Measurements from ENCODE around the gene ELL.
A peak's percentile ranks its signal among the peaks of the same experiment; 100 is the strongest.

Gene ELL

DNA sequence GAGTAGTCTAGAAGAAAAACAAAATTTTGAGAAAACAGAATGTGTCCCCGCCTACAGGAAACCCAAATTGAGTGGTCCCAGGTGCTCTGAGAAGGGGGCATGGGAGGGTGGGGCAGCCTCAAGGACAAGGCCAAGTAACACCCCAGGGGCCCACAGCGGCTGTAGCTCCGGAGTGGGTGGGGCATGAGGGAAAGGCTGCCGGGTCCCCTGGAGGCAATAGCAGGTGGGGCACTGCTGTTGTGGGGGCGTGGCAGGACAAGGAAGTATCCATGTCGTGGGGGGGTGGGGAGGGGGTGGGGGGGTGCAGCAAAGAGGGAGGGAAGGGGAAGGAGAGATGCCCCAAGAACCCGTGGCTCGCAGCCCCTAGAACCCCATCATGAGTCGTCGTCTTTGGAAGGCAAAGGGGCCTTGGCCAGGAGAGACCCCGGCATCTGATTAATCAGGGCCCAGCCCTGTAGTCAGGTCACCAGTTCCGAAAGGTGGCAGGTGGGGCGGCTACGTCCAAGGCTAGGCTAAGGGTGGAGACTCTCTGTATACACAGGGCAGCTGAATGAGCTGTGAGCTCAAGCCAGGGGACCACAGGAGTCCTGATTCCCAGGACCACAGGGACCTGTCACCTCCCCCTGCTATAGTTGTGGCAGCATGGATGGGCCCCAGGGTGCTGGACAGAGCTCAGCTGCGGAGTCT, 76.5 kb downstream of the ELL start:
- DNase-seq (ENCODE audit: low read depth in 2 of 2) = no peak

DNA sequence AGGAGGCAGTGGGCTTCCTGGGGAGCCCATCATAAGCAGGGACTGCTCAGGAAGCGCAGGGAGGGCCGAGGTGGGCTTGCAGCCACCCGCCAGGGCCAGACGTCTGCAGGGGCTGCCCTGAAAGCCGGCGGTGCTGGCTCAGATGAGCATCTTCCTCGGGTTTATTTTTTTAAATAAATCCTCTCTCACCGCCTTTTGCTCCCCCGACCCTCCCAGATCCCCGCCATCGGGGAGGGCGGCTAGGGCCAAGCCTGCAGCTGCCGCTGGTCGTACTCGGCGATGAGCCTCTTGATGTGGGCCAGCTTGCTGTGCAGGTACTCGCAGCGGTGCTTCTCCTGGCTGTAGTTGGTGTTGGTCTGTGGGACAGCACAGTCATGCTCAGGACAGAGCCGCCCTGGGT, 77.4 kb downstream of the ELL start:
- DNase-seq (ENCODE audit: low read depth in 2 of 2) = no peak

DNA sequence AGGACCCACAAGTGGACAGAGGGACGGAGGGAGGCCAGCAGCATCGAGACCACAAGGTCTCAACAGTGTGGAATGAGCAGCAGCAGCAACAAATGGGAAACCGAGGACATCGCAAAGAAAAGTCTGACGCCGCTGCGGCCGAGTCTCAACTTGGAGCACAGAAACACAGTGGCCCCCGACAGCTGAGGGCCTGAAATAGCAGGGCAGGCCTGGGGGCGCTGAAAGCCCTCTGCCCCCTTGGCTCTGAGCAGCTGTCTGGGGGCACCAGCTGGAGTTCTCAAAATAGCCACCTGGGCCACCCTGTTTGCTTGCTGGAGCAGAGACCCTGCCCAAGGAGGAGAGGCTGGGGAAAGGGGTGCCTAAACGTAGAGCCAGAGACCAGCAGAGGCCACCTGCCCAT, 78.0 kb downstream of the ELL start:
- no peak for DNase-seq (ENCODE audit: low read depth in 2 of 2)

DNA sequence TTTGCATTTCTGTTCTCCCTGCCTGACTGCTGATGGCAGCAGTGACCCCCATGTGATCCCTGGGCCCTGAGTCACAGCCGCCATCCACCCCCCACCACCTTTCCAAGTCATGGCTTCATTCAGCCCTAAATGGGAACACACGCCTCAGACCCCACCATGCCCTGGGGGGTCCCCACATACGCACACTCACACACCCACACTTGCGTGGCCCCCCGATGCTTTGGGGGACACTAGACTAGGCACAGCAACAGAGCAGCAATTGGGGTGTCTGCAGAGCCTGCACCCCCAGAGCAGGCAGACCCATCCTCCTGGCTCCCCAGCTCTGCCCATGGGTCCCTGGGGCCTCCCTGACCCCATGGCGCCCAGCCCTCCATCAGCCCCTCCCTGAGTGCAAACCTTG, 78.5 kb downstream of the ELL start:
- no peak for DNase-seq (ENCODE audit: low read depth in 2 of 2)

DNA sequence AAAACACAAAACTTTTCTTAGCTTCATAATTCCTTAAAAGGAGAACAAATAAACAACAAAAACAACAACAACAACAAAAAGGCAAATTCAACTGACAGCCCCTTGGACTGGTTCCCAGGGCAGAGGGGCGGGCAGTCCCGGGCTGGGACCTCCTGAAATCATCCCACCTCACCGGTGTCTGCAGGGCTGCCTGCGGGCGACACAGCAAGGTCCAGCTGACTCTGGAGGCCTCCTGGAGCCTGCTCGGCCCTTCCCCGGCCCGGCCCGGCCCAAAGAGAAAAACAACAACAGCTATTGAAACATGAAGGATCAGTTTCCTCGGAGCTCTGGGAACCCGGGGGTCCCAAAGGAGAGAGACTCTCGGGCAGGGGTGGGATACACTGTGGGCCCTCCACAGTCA, 78.9 kb downstream of the ELL start:
- DNase-seq (ENCODE audit: low read depth in 2 of 2) = no peak

DNA sequence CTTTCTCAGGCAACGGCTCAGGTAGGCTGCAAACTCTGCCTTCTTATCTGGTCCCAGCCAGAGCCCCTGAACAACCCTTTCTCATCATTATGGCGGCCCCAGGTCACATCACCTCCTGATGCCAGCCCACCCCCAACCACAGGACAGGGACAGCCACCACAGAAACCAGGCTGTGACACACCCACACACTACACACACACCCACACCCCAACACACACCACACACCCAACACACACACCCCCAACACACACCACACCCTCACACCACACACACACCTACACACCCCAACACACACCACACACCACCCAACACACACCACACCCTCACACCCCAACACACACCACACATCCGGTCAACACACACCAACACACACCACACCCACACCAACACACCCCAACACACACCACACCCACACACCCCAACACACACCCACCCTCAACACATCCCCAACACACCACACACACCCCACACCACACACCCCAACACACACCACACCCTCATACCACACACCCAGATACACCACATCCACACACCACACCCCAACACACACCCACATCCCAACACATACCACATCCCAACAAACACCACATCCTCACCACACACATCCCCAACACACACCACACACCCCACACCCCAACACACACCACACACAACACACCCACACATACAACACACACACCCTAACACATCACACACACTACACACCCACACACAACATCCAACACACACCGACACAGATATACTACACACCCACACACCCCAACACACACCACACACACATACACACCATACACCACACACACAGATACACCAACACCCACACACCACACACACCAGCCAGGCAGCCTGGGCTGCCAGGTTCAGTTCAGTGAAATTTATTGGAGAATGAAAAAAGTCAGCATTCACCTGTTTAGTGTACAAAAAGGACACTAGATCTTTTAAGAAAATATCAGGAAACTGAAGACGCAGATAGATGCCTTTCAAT, 79.8 kb downstream of the ELL start:
- no peak for DNase-seq (ENCODE audit: low read depth in 2 of 2)

DNA sequence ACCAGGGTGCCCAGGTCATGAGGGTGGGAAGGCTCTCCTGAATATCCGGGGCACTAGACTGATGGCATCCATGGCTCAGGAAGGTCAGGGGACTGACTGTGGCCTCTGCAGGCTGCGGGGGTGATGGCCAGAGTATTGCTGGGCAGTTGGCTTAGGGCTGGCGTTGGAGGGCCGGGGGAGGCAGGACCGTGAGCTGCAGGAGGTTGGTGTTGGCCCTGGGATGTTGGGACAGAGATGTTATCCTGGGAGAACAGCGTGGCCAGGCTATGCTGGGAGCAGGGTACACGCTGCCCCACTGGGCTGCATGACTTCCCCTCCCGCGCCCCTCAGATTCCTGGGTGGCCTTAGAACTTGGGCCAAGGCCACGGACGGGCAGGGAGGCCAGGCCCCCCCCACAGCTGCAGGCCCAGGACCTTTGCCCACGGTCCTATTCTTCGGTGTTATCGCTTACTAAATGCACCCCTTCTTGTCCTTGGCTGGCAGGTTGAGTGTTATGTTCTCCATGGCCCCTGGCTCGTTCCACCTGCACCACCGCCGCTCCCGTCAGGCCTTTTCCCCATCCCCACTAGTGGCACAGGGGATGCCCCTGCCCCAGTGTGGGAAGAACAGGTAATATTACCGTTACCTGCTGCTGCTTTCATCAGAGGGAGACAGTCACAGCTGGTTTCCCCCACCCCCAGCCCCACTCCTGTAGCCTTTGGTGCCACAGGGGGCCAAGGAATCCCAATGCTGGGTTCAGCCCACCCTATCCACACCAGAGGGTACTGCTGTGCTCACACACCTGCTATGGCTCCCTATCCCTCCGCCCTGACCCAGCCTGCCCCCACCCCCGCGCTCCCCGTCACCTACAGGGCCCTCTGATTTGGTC, 80.7 kb downstream of the ELL start:
- no peak for DNase-seq (ENCODE audit: low read depth in 2 of 2)

DNA sequence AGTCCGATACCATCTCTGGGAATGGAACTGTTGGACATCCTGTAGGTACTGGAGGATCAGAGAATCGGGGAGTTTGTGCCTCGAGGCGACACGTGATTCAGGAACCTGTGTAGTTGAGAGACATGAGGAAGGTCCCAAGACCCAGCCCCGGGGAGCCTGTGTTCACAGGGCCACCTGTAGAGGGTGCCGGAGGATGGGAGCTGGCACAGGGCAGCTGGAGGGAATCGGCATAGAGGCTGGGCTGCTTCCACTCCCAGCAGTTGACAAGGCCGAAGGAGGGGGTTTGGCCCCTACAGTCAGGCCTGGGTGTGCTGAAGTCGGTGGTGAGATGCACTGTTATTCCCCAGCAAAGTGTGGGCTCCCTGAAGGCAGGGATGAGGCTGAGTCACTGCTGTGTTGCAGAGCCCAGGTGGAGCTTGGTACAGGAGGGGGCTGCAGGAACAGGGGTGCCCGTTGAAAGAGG, 81.4 kb downstream of the ELL start:
- DNase-seq (ENCODE audit: low read depth in 2 of 2) = no peak

DNA sequence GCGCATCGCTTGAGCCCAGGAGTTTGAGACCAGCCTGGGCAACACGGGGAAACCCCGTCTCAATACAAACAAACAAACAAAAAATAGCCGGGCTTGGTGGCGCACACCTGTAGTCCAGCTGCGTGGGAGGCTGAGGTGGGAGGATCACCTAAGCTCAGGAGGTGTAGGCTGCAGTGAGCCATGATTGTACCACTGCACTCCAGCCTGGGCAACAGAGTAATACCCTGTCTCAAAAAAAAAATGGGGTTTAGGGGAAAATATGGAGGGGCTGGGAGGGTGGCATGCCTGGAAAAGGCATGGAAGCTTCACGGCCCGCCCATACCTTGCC, 82.0 kb downstream of the ELL start:
- DNase-seq (ENCODE audit: low read depth in 2 of 2) = no peak

DNA sequence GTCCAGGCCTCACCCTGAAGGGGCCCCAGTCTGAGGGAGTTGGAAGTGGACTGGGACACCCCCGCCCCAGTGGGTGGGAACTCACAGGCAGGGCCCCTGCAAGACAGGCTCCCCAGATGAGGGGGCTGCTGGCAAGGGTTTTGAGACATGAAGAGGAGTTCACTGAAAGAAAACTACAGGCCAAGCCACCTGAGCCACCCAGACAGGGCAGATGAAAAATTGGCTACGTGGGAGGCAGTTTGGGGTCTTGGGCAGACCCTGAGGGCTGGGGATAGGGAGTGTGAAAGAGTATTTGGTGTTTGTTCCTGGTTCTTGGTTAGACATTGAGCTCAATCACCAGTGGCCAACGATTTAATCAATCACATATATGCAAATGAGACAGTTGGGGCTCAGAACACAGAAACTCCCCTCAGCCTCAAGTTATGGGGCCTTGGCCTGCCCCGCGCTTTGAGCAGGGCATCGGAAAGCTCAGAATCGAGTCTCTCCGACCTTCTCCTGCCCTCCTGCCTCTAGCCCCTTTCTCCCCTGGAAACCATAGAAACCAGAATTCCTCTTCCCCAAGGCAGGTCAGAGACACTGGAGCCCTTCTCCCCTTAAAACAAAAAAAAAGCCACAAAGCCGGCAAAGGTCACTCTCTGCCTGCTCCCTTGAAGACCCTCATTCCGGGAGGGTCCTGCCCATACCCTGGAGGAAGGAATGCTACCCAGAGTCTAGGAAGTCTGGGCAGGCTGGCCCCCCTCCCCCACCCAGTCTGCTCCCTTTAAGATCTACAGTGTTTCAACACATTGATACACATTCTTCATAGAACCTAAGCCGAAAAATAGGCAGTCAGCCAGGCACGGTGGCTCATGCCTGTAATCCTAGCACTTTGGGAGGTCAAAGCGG, 82.6 kb downstream of the ELL start:
- DNase-seq (ENCODE audit: low read depth in 2 of 2) = no peak

DNA sequence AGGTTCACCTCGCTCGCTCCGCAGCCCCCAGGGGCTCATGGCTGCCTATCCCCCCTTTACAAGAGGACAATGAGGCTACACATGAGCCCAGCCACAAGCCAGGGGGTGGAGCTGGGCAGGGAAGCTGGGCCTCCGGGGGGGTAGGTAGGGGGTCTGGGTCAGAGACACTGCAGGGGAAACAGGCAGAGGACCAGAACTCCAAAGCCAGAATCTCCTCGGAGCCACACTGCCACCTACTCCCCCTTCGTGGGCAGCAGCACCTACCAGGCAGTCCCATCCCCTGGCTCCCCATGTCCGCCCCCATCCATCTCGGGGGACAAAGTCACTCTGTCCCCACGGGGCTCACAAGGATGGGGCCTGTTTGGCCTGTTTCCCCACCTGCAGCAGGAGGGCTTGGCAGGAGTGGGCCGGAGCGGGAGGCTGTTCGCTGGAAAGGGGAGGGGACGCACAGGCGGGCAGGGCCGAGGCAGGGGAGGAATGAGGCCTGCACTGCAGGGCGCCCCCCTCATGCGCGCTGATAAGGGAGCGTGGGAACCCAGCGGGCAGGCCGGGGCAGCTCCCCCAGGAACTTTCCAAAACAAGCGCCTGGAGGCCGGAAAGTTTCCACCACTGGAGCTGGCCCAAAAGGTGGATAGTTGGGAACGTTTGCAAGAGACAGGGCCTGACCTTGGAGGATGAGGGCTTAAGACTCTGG, 83.4 kb downstream of the ELL start:
- DNase-seq (ENCODE audit: low read depth in 2 of 2) = no peak

DNA sequence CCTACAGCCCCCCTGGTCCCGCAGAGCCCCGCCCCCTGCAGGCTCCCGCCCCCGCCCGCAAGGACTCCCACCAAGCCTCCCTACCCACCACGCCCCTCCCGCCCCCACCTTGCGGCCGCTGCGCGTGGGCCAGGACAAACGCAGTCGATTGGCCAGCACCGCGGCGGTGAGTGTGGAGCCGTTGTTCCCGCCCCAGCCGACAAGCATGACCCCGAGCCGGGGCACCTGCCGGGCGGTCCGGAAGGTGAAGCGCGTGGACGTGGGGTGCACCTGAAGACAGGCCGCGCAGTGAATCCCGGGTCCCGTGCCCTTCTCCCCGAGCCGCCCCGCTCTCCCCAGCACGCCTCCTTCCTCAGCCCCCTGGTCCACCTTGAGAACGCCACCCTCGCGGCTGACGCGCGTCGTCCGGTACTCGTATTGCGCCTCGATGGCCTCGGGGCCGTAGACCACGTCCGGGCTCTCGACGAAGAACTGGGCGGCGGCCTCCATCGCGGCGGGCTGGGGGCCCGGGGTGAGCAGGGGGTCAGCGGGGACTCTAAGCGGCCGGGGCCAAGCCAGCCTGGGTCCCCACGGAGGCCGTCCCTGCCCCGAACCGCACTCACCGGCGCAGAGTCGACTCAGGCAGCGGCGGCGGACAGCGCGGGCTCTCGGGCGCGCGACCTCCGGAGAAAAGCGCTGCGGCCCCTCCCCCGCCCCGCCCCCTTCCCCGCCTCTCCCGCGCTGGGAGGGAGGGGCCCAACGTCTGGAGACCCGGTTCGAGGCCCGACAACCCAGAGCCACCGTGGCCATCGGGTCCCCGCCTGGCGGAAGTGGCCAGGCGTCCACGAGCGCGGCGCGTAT, 84.2 kb downstream of the ELL start, which contains the start of gene ISYNA1:
ISYNA1 (minus strand) TSS at position 643 of the 840 bp plus-strand sequence; CDS start at position 489, 154 bp downstream.
- peak; percentile 43 to 44 for DNase-seq (ENCODE audit: low read depth in 2 of 2)

DNA sequence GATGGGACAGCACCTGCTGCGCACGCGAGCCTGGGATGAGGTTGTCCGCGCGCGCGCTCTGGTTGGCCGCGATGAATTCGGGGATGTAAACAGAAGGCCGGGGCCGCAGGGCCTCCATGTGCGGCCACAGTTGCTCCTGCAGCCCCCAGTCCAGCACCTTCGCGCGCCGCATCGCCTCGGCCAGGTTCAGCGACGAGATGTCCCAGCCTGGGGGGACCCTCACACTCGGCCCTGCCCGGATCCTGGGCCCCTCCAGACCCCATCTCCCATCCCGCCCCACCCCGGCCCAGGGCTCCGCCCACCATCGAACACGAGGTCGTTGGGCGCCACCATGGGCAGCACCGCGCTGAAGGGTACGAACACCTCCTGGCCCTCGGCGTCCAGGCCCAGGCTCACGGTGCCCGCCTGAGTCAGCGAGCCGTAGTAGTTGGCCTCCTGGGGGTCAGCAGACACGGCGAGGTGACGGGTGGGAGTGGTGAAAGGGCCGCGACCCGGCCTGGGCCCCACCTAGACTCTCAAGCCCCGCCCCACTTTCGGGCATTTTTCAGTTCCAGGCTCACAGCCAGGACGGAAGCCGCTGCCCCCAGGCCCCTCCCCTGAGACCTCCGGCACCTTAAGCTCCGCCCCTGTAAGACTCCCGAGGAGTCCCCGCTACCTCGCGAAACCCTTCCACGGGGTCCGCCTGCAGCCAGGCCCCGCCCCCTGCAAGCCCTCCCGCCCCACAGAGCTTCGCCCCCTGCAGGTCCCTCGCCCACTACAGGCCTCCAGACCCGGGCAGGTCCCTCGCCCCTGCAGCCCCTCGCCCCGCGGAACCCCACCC, 85.0 kb downstream of the ELL start:
- DNase-seq (ENCODE audit: low read depth in 2 of 2) = peak; percentile 54 to 55

DNA sequence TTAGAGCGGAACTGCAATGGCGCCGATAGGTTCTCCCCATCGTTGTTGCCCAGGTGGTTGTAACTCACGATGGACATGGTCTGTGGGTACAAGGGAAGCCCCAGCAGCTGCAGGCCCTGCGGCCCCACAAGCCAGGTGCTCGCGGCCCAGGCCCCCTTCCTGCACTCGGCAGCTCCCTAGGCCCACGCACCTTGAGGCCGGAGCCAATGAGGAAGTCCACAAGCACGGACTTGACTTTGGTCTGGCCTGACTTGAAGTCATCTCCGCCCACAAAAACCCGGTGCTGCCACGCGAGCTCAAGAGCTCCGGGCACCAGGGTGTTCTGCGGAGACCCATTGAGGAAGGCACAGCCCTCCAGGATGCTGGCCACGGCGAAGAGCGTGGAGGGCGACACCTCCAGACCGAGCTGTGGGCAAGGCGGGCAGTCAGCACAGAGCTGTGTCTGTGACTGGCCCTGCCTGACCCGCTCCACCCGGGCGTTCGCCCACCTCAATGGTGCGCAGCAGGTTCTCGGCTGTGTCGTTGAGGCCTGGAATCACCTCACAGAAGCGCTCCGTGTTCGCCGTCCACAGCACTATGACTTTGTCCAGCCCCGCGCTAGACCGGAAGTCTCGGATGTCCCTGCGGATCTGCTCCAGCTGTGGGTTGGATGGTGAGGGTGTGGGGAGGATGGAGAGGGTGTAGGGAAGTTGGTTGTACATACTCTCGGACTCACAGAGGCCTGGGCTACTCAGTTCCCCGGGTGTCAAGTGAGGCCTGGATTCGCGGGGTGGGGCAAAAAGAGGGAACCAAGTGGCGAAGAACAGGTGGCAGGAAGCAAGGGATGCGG, 85.8 kb downstream of the ELL start:
- no peak for DNase-seq (ENCODE audit: low read depth in 2 of 2)

DNA sequence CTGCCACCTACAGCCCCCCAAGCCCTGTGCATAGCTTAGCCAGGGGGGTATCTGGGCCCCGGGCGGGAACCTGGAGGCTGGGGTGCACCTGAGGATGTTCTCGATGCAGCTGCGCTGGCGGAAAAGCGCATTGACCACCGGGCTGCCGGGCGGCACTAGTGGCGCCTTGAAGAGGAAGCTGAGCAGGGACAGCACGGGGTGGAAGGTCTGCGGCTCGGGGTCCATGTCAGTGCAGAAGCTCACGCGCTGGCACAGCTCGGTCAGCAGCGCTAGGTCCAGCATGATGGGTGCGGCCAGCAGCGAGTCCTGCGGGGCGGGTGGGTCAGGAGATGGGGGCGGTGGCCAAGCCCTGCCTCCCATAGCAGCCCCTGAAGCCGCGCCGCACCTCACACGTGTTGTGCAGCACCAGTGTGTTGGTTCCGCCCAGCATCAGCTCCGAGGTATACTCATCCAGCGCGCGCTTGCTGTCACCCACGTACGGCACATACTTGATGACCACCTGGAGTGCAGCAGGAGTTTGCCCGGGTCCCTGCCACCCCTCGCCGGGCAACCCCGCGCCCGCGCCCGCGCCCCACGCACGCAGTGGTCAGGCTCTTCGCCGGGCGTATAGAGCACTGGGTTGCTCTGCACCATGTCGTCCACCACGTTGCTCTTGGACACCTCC, 86.6 kb downstream of the ELL start:
- no peak for DNase-seq (ENCODE audit: low read depth in 2 of 2)

DNA sequence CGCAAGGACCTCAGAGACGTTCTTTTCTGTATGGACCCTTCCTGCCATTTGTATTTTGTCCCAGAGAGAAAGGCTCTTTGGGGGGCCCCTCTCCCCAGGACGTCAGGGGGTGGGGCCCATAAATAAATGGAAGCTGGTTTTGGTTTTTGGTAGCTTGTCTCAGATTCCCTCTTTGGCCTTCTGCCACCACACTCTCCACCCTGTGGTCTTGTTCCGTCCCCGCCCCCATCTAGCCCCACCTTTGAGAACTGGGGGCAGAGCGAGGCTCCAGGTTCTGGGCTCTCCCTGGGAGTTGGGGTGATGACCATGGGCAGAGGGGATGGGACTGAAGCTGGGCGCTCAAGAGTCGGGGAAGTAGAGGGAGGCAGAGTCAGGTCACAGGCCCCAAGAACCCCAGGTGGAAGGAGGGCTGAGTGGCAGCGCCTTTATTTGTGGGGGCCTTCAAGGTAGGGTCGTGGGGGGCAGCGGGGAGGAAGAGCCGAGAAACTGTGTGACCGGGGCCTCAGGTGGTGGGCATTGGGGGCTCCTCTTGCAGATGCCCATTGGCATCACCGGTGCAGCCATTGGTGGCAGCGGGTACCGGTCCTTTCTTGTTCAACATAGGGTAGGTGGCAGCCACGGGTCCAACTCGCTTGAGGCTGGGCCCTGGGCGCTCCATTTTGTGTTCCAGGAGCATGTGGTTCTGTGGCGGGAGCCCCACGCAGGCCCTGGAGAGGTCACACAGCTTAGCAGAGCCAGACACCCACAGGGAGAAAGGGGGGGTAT, 87.3 kb downstream of the ELL start:
- no peak for DNase-seq (ENCODE audit: low read depth in 2 of 2)
